Heart right ventricle (tissue), 16 donors: ENCODE results near the gene TOX2. TPM values are rescaled to one million over a fixed set of nuclear protein-coding genes. Genes with fewer than 3 reads are reported as not detected.
A peak's percentile ranks its signal among the peaks of the same experiment; 100 is the strongest.

Source experiments
- ATAC-seq, 8 donors: fragments of 200-7000 bp; cut with Tn5 transposase; one replicate each; pipeline ENCODE4 v1.9.1; 2020; ENCODE audit warnings: mild to moderate bottlenecking in 8 of 8, moderate library complexity in 8 of 8, moderate number of reproducible peaks in 1 of 8
- DNase-seq, 2 donors: peaks; one replicate each; pipeline ENCODE4 v3.0.0-alpha.2; 2020
- H3K27ac ChIP-seq, 10 donors: fragments of 200-600 bp; sonication (generic) in 2 of 10; one replicate each; pipeline versions ENCODE4 v1.5.0 to v1.8.0; 2020 to 2022; ENCODE audit warnings: mild to moderate bottlenecking in 3 of 10
- H3K27me3 ChIP-seq, 7 donors: fragments of 200-600 bp; one replicate each; pipeline ENCODE4 v1.8.0; 2021 to 2022; ENCODE audit warnings: mild to moderate bottlenecking in 2 of 7
- H3K36me3 ChIP-seq, 9 donors: fragments of 200-600 bp; sonication (generic) in 1 of 9; one replicate each; pipeline versions ENCODE4 v1.5.0 to v1.8.0; 2020 to 2022; ENCODE audit warnings: mild to moderate bottlenecking in 2 of 9
- H3K4me1 ChIP-seq, 9 donors: fragments of 200-600 bp; sonication (generic) in 1 of 9; one replicate each; pipeline versions ENCODE4 v1.5.0 to v1.8.0; 2020 to 2022; ENCODE audit warnings: mild to moderate bottlenecking in 4 of 9
- H3K4me3 ChIP-seq, 10 donors: fragments of 200-600 bp; sonication (generic) in 2 of 10; one replicate each; pipeline versions ENCODE4 v1.5.0 to v1.8.0; 2020 to 2022; ENCODE audit warnings: mild to moderate bottlenecking in 7 of 10, moderate library complexity in 2 of 10
- H3K9me3 ChIP-seq, 11 donors: fragments of 200-600 bp in 10 of 11; sonication (generic) in 2 of 11; one replicate each; pipeline versions ENCODE4 v1.5.0 to v1.8.0; 2013 to 2022; ENCODE audit warnings: mild to moderate bottlenecking in 2 of 11, control low read depth in 1 of 11, moderate library complexity in 1 of 11
- CTCF ChIP-seq, 9 donors: fragments of 200-600 bp; sonication (generic) in 2 of 9; IDR thresholded peaks; one replicate each; pipeline versions ENCODE4 v1.5.0 to v1.8.0; 2021 to 2022; ENCODE audit warnings: antibody characterized with exemption in 9 of 9, mild to moderate bottlenecking in 5 of 9, moderate library complexity in 1 of 9
- WGBS, 2 donors: extraction: QIAGEN DNeasy Blood & Tissue Kit; methylation state at CpG; one replicate each; pipeline ENCODE4 v1.1.7; 2013; ENCODE audit warnings: inconsistent platforms in 1 of 2; 5-methylcytosine and 5-hydroxymethylcytosine counted together
- intact Hi-C, 10 donors: fragments of 100-400 bp; cut with DNase I; formaldehyde crosslinking; loops; one replicate each; pipeline versions ENCODE4 v1.11.1 to v1.14.2; 2022
- polyA plus RNA-seq, 2 donors: library from polyadenylated mRNA; stranded (reverse); fragments of 200-250 nt; gene quantifications; one replicate each; pipeline ENCODE4 v1.2.3, GENCODE V29; 2013
- total RNA-seq, 10 donors: library from RNA; stranded (reverse); fragmentation: NEBNext Ultra II Directional in 3 of 10; extraction: Animal tissue kit (Norgen Biotek cat#: 25700) in 3 of 10; gene quantifications; one replicate each; pipeline versions ENCODE4 v1.2.1 to v1.2.4, GENCODE V29; 2021 to 2023
- donor health status: Arrhythmogenic right ventricular cardiomyopathy.
- donor health status: ischemic (EF 13 %, LVEDD 7.1; RV severe dilation, severe dysfunction).
- donor health status: healthy with polysubstance abuse.
- donor health status: DM: no; HTN: yes; CAD: no.
- donor health status: DM: no; HTN: no; CAD: no.
- donor health status: ischemic (EF 25% LVEDD 6.9; RV normal size, moderate dysfunction).
- donor health status: ischemic (EF 25% LVEDD 5.7; RV mildly dilated, moderate dysfunction).
- donor health status: healthy.
- donor health status: DM: yes; HTN: yes; CAD: no.
- donor health status: Ischemic cardiomyopathy.
- donor health status: ischemic (EF 35%, LVEDD 5.7; RV mildly dilated, moderate dysfunction).
- donor health status: nonischemic (EF 11% LVEDD 7.7; RV severe dilation, severe dysfunction).
- donor health status: DM: yes; HTN: yes; CAD: no.
- donor health status: PGD.
- donor health status: ischemic (EF 29% LVEDD 5.4; RV normal size, mild dysfunction).
- donor health status: nonischemic (EF 23%, LVEDD 6.1; RV moderate dilation, normal function).

The TOX2 gene
- total and polyA plus RNA-seq, 12 donors, result 0.25 to 2.0 (median 1.1) TPM

DNA sequence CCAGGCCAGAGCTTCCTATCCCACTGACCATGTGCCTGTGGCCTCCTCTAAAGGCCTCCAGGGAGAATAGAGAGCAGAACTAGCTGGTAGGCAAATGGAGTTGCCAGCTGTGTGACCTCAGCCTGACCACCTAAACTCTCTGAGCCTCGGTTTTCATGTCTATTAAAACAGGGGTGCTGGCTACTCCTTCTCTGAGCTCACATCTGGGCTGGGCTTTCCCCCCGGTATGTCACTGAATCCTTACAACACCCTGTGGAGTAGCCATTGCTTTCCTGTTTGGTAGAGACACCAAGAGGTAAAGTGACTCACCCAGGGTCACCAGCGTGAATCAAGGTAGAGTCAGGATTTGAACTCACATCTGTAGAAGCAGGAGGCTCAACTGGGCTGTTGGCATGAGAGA lies 140.2 kb downstream of the TOX2 start:
- Histone ChIP-seq H3K36me3 (no peaks in the 10 kb centered on the region), H3K27me3 (no peaks in the 10 kb centered on the region), H3K9me3 (peaks cover 0 to 25% (median 0%) of the 10 kb centered on the region in 11 donors), H3K4me1 (no peaks in the 10 kb centered on the region), H3K4me3 (no peak overlapping the region), H3K27ac (no peak overlapping the region)
- no peak for ATAC-seq
- no peak for TF ChIP-seq CTCF (IDR thresholded peaks at IDR 0.05)
- no peak for DNase-seq
- intact Hi-C loops, result no loop called here
- WGBS, 2 donors, result 86% methylated on average over 3 of the region's 3 CpGs

- peak in 6 of 8 donors; percentile 38 to 75 (median 68) for ATAC-seq
- Histone ChIP-seq H3K27me3 (no peaks in the 10 kb centered on the region), H3K4me1 (no peaks in the 10 kb centered on the region), H3K36me3 (no peaks in the 10 kb centered on the region), H3K9me3 (peaks cover 0 to 25% (median 0%) of the 10 kb centered on the region in 11 donors), H3K27ac (no peak overlapping the region), H3K4me3 (no peak overlapping the region)
- intact Hi-C loops, result loop anchor here in 1 of 10 donors (1.0 kb wide), 1 partner anchor 24 kb away; no protein-coding TSS in a partner anchor
- TF ChIP-seq CTCF (IDR thresholded peaks at IDR 0.05), result peak in 8 of 9 donors; percentile 17 to 59 (median 50)
- no peak for DNase-seq
- 62 to 66% methylated on average over 13 of the region's 13 CpGs for WGBS, 2 donors
These were observed 141.5 kb downstream of the TOX2 start for GRCh38 chr20:44056010-44056698.

DNA sequence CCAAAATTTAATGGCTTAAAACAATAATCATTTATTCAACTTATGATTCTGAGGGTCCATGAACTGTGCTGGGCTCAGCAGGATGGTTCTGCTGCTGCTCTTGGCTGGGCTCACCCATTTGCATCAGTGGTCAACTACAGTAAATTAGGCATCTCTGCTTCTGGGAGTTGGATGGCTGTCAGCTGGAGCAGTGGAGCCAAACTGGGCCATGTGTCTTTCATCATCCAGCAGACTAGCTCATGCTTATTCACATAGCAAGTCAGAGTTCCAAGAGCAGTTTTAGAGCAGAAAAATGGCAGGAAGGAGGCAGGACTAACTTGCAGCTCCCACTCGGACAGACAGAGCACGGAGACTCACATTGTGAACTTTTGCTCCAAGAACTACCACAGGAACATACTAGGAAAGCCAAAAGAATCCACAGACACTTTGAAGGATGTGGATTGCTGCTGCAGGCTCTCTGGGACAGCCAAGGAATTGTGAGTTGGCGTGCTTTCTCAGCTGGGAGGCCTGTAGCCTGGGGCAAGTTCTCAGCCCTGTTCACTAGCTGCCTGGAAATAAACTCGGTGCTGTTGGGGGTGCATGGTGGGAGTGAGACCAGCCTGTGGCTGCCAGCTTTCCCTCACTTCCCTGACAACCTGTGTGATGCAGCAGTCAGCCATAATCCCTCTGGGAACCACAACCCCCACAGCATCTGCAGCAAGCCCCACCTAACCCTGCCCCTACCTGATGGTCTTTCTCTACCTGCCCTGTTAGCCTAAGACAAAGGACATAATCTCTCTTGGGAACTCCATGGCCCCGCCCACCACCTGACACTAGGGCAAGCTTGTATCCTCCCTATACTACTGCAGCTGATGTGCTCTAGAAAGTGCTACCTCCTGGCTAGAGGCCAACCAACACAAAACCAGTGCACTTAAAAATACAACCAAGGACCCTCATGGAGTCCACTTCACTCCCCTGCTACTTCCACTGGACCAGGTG lies 143.3 kb downstream of the TOX2 start:
- DNase-seq (no peak), ATAC-seq (peak in 3 of 8 donors; percentile 25 to 49 (median 47))
- Histone ChIP-seq H3K27me3 (peaks cover 0 to 4% (median 0%) of the 10 kb centered on the region in 7 donors), H3K4me3 (no peak overlapping the region), H3K4me1 (no peaks in the 10 kb centered on the region), H3K9me3 (peaks cover 0 to 25% (median 0%) of the 10 kb centered on the region in 11 donors), H3K27ac (no peak overlapping the region), H3K36me3 (no peaks in the 10 kb centered on the region)
- intact Hi-C loops, result no loop called here
- WGBS, 2 donors, result 71 to 78% methylated on average over 5 of the region's 5 CpGs
- TF ChIP-seq CTCF (IDR thresholded peaks at IDR 0.05), result no peak
